BLaER1 treated with 17β-estradiol and CSF1 and Interleukin-3, amounts not matched to agents 10 nM and 100 nM (cell line): ENCODE data around the gene PRDX5.

Source experiments
- H3K27ac ChIP-seq, 11 experiments: shearing (Covaris generic); formaldehyde crosslinking; 2 replicates each; pipeline ENCODE4 v1.8.1; 2022
- H3K27me3 ChIP-seq, 11 experiments: shearing (Covaris generic); formaldehyde crosslinking; 2 replicates each; pipeline ENCODE4 v1.8.1; 2022
- H3K36me3 ChIP-seq, 11 experiments: shearing (Covaris generic); formaldehyde crosslinking; 2 replicates each; pipeline ENCODE4 v1.8.1; 2022
- H3K4me1 ChIP-seq, 10 experiments: shearing (Covaris generic); formaldehyde crosslinking; 2 replicates each; pipeline ENCODE4 v1.8.1; 2022
- H3K4me2 ChIP-seq, 11 experiments: shearing (Covaris generic); formaldehyde crosslinking; 2 replicates each; pipeline ENCODE4 v1.8.1; 2022
- H3K4me3 ChIP-seq, 10 experiments: shearing (Covaris generic); formaldehyde crosslinking; 2 replicates each; pipeline ENCODE4 v1.8.1; 2022
- H3K9ac ChIP-seq, 11 experiments: shearing (Covaris generic); formaldehyde crosslinking; 2 replicates each; pipeline ENCODE4 v1.8.1; 2022
- H3K9me3 ChIP-seq, 11 experiments: shearing (Covaris generic); formaldehyde crosslinking; replicated peaks in 1 of 11; 2 replicates each; pipeline ENCODE4 v1.8.1; 2022
- H4K20me1 ChIP-seq, 11 experiments: shearing (Covaris generic); formaldehyde crosslinking; 2 replicates each; pipeline ENCODE4 v1.8.1; 2022
- Cebpa-rat ChIP-seq, 11 experiments: shearing (Covaris generic); IDR thresholded peaks; 2 replicates each; pipeline ENCODE4 v1.8.1; 2022

The PRDX5 gene

DNA sequence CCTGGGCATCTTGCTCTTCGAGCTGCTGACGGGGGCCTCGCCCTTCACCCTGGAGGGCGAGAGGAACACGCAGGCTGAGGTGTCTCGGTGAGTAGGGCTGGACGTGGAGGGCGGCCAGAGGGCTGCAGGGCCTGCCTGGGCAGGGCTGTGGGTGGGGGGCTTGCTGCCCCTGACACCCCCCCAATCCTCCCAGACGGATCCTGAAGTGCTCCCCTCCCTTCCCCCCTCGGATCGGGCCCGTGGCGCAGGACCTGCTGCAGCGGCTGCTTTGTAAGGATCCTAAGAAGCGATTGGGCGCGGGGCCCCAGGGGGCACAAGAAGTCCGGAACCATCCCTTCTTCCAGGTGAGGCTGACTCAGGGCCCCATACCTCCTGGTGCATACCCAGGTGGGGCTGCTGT, 43.7 kb downstream of the PRDX5 start:
- no peak overlapping the region for H3K9ac ChIP-seq
- no peaks in the 10 kb centered on the region for H3K27me3 ChIP-seq
- H3K9me3 ChIP-seq, result no peaks in the 10 kb centered on the region
- H3K27ac ChIP-seq, result 0 out of 22 replicates have a peak overlapping the region, but pooled peaks of 1 of the 11 experiments have one; percentile 7
- H3K36me3 ChIP-seq, result peaks cover 50 to 59% (median 56%) of the 10 kb centered on the region in 11 experiments
- peaks cover 39 to 68% (median 61%) of the 10 kb centered on the region in 10 experiments for H3K4me1 ChIP-seq
- TF ChIP-seq Cebpa-rat (IDR thresholded peaks at IDR 0.05), result no peak
- H3K4me3 ChIP-seq, result no peak overlapping the region
- H4K20me1 ChIP-seq, result peaks cover 0 to 26% (median 15%) of the 10 kb centered on the region in 11 experiments; a peak in 13 of 22 replicates
- H3K4me2 ChIP-seq, result peak overlapping the region in 2 of 11 experiments; percentile 99 to 100; a peak in 2 of 22 replicates

DNA sequence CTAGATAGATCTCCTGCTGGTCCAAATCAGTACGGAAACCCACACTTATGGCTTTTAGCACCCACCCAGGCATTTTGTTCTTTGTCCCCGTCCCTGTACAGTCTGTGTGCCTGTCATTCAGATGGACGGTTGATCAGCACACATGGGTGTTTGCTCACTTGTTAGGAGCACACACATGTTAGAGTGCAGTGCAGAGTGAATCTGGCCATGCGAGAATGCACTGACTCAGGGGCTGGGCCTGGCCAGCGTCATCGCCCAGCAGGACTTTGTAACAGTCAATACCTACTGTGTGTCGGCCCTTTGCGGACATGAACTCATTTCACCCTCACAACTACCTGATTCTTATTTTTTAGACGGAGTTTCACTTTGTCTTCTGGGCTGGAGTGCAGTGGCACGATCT, 44.4 kb downstream of the PRDX5 start:
- 0 out of 22 replicates have a peak overlapping the region, but pooled peaks of 1 of the 11 experiments have one; percentile 33 for H3K9ac ChIP-seq
- H3K4me1 ChIP-seq, result peaks cover 33 to 62% (median 54%) of the 10 kb centered on the region in 10 experiments
- H3K27ac ChIP-seq, result no peak overlapping the region
- peaks cover 0 to 26% (median 15%) of the 10 kb centered on the region in 11 experiments; a peak in 13 of 22 replicates for H4K20me1 ChIP-seq
- no peak overlapping the region for H3K4me3 ChIP-seq
- H3K9me3 ChIP-seq, result no peaks in the 10 kb centered on the region
- no peak overlapping the region for H3K4me2 ChIP-seq
- H3K27me3 ChIP-seq, result no peaks in the 10 kb centered on the region
- peaks cover 57 to 66% (median 62%) of the 10 kb centered on the region in 11 experiments for H3K36me3 ChIP-seq
- no peak for TF ChIP-seq Cebpa-rat (IDR thresholded peaks at IDR 0.05)

GRCh38 chr11:64364435-64364834, 46.5 kb downstream of the PRDX5 start:
- H3K4me3 ChIP-seq, result no peak overlapping the region
- 0 out of 22 replicates have a peak overlapping the region, but pooled peaks of 1 of the 11 experiments have one; percentile 10 for H3K27ac ChIP-seq
- peaks cover 16 to 42% (median 35%) of the 10 kb centered on the region in 10 experiments for H3K4me1 ChIP-seq
- H3K9ac ChIP-seq, result no peak overlapping the region; a peak in 1 of 22 replicates
- peak overlapping the region in 9 of 11 experiments; percentile 17 to 60 (median 38); a peak in 14 of 22 replicates for H3K4me2 ChIP-seq
- H4K20me1 ChIP-seq, result peaks cover 0 to 25% (median 15%) of the 10 kb centered on the region in 11 experiments; a peak in 13 of 22 replicates
- H3K9me3 ChIP-seq, result peaks cover 0 to 2% (median 1%) of the 10 kb centered on the region in 11 experiments; a peak in 7 of 22 replicates
- peaks cover 72 to 87% (median 79%) of the 10 kb centered on the region in 11 experiments for H3K36me3 ChIP-seq
- no peak for TF ChIP-seq Cebpa-rat (IDR thresholded peaks at IDR 0.05)
- H3K27me3 ChIP-seq, result no peaks in the 10 kb centered on the region

DNA sequence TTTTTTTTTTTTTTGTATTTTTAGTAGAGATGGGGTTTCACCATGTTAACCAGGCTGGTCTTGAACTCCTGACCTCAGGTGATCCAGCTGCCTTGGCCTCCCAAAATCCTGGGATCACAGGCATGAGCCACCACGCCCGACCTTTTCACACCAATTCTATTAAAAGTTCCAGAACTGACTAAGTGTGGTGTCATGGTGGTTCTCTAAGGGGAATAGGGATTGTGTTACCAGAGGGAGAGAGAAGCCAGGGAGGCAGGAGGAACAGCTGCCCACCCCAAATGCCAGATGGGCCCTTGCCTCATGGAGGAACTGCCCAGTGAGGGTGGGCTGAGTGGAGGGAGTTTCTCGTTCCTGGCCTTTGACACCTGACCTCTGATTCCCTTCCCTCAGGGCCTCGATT, 47.0 kb downstream of the PRDX5 start:
- Histone ChIP-seq H3K9me3 (peaks cover 0 to 6% (median 5%) of the 10 kb centered on the region in 11 experiments; a peak in 7 of 22 replicates), H3K27me3 (no peaks in the 10 kb centered on the region), H3K9ac (no peak overlapping the region; a peak in 1 of 22 replicates), H3K4me2 (peak overlapping the region in 8 of 11 experiments; percentile 17 to 60 (median 40); a peak in 11 of 22 replicates), H3K36me3 (peaks cover 77 to 92% (median 84%) of the 10 kb centered on the region in 11 experiments), H3K4me3 (no peak overlapping the region), H3K27ac (peak overlapping the region in 4 of 11 experiments; percentile 10 to 32 (median 22); a peak in 5 of 22 replicates), H3K4me1 (peaks cover 12 to 41% (median 31%) of the 10 kb centered on the region in 10 experiments), H4K20me1 (peaks cover 0 to 20% (median 11%) of the 10 kb centered on the region in 11 experiments; a peak in 13 of 22 replicates)
- no peak for TF ChIP-seq Cebpa-rat (IDR thresholded peaks at IDR 0.05)

DNA sequence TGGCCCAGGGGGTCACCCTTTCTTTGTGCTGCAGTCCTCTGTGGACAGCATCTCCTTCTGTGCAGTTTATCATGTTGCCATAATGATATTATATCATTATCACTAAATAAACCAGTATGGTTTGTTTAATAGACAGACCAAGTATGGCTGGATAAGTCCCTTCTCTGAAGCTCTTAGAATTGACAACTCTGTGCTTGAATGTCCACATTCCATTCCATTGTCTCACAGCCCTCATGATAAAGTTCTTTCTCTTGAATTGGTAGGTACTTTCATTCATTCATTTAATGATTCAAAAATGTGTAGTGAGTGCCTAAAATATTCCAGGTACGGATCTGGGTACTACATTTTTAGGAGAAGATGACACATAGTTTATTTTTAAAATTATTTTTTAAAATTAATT, 48.8 kb downstream of the PRDX5 start:
- peaks cover 75 to 90% (median 82%) of the 10 kb centered on the region in 11 experiments for H3K36me3 ChIP-seq
- H3K27ac ChIP-seq, result no peak overlapping the region
- H4K20me1 ChIP-seq, result peaks cover 0 to 9% (median 0%) of the 10 kb centered on the region in 11 experiments; a peak in 5 of 22 replicates
- H3K27me3 ChIP-seq, result no peaks in the 10 kb centered on the region
- H3K4me2 ChIP-seq, result no peak overlapping the region
- peaks cover 0 to 9% (median 5%) of the 10 kb centered on the region in 11 experiments; a peak in 7 of 22 replicates for H3K9me3 ChIP-seq
- TF ChIP-seq Cebpa-rat (IDR thresholded peaks at IDR 0.05), result no peak
- H3K4me3 ChIP-seq, result no peak overlapping the region
- no peak overlapping the region for H3K9ac ChIP-seq
- H3K4me1 ChIP-seq, result peaks cover 5 to 41% (median 33%) of the 10 kb centered on the region in 10 experiments; a peak in 19 of 20 replicates

DNA sequence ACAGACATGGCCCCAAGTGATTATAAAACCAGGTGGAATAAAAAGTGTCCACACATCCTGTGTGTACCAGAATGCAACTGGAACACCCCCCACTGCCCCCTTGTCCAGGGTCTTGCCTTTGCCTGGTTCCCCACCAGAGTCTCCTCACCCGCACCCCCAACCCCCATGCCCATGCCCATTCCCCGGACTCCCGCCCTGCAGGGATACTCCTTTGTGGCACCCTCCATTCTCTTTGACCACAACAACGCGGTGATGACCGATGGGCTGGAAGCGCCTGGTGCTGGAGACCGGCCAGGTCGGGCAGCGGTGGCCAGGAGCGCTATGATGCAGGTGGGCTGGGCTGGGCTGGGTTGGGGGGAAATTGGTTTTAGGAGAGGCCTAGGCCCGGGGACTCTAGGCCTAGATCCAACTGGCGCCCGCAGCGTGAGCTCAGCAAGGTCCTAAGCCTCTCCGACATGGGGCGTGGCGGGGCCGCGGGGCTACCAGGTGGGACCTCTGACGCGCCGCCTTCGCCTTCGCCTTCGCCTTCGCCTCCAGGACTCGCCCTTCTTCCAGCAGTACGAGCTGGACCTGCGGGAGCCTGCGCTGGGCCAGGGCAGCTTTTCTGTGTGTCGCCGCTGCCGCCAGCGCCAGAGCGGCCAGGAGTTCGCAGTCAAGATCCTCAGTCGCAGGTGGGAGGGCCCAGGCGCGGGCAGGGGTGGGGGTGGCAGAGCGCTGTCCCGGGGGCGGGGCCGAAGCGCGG, 50.2 kb downstream of the PRDX5 start:
- no peak overlapping the region for H3K4me3 ChIP-seq
- peaks cover 0 to 13% (median 0%) of the 10 kb centered on the region in 11 experiments; a peak in 3 of 22 replicates for H4K20me1 ChIP-seq
- no peak overlapping the region for H3K4me2 ChIP-seq
- H3K36me3 ChIP-seq, result peaks cover 61 to 76% (median 70%) of the 10 kb centered on the region in 11 experiments
- H3K4me1 ChIP-seq, result peaks cover 6 to 53% (median 46%) of the 10 kb centered on the region in 10 experiments; a peak in 19 of 20 replicates
- no peaks in the 10 kb centered on the region for H3K27me3 ChIP-seq
- no peak overlapping the region for H3K9ac ChIP-seq
- TF ChIP-seq Cebpa-rat (IDR thresholded peaks at IDR 0.05), result no peak
- peaks cover 0 to 9% (median 5%) of the 10 kb centered on the region in 11 experiments; a peak in 7 of 22 replicates for H3K9me3 ChIP-seq
- no peak overlapping the region for H3K27ac ChIP-seq

DNA sequence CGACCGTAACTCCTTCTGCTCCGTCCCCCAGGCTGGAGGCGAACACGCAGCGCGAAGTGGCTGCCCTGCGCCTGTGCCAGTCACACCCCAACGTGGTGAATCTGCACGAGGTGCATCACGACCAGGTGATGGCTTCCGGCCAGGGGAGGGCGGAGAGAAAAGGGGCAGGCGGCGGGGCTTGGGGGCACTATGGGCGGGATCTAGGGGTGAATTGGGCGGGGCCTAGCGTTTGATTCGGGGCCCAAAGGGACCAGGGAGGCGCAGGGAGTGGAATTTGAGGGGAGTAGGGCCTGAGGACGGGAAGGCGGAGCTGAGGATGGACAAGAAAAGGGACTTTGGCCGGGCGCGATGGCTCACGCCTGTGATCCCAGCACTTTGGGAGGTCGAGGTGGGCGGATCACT, 50.8 kb downstream of the PRDX5 start:
- TF ChIP-seq Cebpa-rat (IDR thresholded peaks at IDR 0.05), result no peak
- H3K4me1 ChIP-seq, result peaks cover 12 to 59% (median 52%) of the 10 kb centered on the region in 10 experiments
- H3K27ac ChIP-seq, result no peak overlapping the region
- peaks cover 56 to 70% (median 65%) of the 10 kb centered on the region in 11 experiments for H3K36me3 ChIP-seq
- H3K4me2 ChIP-seq, result no peak overlapping the region
- no peak overlapping the region for H3K9ac ChIP-seq
- peaks cover 0 to 9% (median 5%) of the 10 kb centered on the region in 11 experiments; a peak in 7 of 22 replicates for H3K9me3 ChIP-seq
- H4K20me1 ChIP-seq, result peaks cover 0 to 13% (median 0%) of the 10 kb centered on the region in 11 experiments; a peak in 3 of 22 replicates
- H3K27me3 ChIP-seq, result no peaks in the 10 kb centered on the region
- no peak overlapping the region for H3K4me3 ChIP-seq

GRCh38 chr11:64369440-64370421, 51.8 kb downstream of the PRDX5 start:
- Histone ChIP-seq H4K20me1 (peaks cover 0 to 13% (median 0%) of the 10 kb centered on the region in 11 experiments; a peak in 3 of 22 replicates), H3K27ac (peak overlapping the region in 3 of 11 experiments; percentile 6 to 74 (median 71); a peak in 1 of 22 replicates), H3K4me2 (peak overlapping the region in 8 of 11 experiments; percentile 78 to 97 (median 88); a peak in 11 of 22 replicates), H3K9ac (no peak overlapping the region), H3K9me3 (peaks cover 0 to 9% (median 5%) of the 10 kb centered on the region in 11 experiments; a peak in 7 of 22 replicates), H3K36me3 (peaks cover 46 to 60% (median 56%) of the 10 kb centered on the region in 11 experiments), H3K4me3 (no peak overlapping the region), H3K27me3 (no peaks in the 10 kb centered on the region), H3K4me1 (peaks cover 14 to 59% (median 49%) of the 10 kb centered on the region in 10 experiments)
- no peak for TF ChIP-seq Cebpa-rat (IDR thresholded peaks at IDR 0.05)
